Measurements from ENCODE around the gene TGFB1.

Gene TGFB1

GRCh38 chr19:41353466-41354342 is at the start of gene TGFB1:
TGFB1 (minus strand) TSS chr19:41353922; CDS start chr19:41353044, 878 bp downstream.
- Mint-ChIP-seq H3K27me3 (ENCODE audit: low read depth, poor library complexity) (peaks cover 7% of the 10 kb centered on the region), H3K4me3 (peak within 1 kb of the TSS; percentile 88), H3K9me3 (no peaks in the 10 kb centered on the region), H3K27ac (peak within 1 kb of the TSS; percentile 16), H3K36me3 (ENCODE audit: low read depth) (peaks cover 4% of the 10 kb centered on the region), H3K4me1 (peaks cover 35% of the 10 kb centered on the region)
- TF ChIP-seq CTCF (IDR thresholded peaks at IDR 0.05), result peak; percentile 70
- peak; percentile 81 for DNase-seq

- Mint-ChIP-seq H3K9me3 (no peaks in the 10 kb centered on the region), H3K27ac (no peak overlapping the region), H3K4me1 (peaks cover 27% of the 10 kb centered on the region), H3K36me3 (ENCODE audit: low read depth) (peaks cover 4% of the 10 kb centered on the region), H3K4me3 (no peak overlapping the region), H3K27me3 (ENCODE audit: low read depth, poor library complexity) (no peaks in the 10 kb centered on the region)
- no peak for TF ChIP-seq CTCF (IDR thresholded peaks at IDR 0.05)
- DNase-seq, result no peak
Measured at GRCh38 chr19:41402010-41402409, 48.3 kb upstream of the TGFB1 start.

DNA sequence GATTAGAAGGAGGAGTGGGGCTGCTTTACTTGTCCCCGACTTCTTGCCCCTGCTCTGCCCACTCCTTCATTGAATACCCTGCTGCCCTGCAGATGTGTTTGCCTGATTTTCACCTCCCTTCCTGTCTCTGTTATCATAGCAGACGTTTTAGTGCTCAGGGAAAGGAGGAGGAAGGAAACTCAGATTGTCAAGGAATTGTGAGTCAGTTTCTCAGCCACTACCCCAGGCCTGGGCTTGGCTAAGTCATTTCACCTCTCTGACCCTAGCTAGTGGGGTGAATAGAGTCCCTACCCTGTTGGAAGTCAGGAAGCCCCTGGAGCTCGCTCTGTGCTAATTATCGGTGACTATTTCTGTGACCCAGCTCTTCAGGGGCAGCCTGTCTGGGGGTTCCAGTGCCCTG is 47.8 kb upstream of the TGFB1 start:
- Mint-ChIP-seq H3K4me3 (no peak overlapping the region), H3K27me3 (ENCODE audit: low read depth, poor library complexity) (no peaks in the 10 kb centered on the region), H3K4me1 (peaks cover 29% of the 10 kb centered on the region), H3K36me3 (ENCODE audit: low read depth) (peaks cover 4% of the 10 kb centered on the region), H3K9me3 (no peaks in the 10 kb centered on the region), H3K27ac (peak overlapping the region; percentile 78)
- no peak for DNase-seq
- TF ChIP-seq CTCF (IDR thresholded peaks at IDR 0.05), result no peak

GRCh38 chr19:41399525-41399924 is 45.8 kb upstream of the TGFB1 start:
- Mint-ChIP-seq H3K27ac (no peak overlapping the region), H3K36me3 (ENCODE audit: low read depth) (peaks cover 4% of the 10 kb centered on the region), H3K9me3 (no peaks in the 10 kb centered on the region), H3K4me3 (peak overlapping the region; percentile 100), H3K4me1 (peaks cover 44% of the 10 kb centered on the region), H3K27me3 (ENCODE audit: low read depth, poor library complexity) (no peaks in the 10 kb centered on the region)
- no peak for TF ChIP-seq CTCF (IDR thresholded peaks at IDR 0.05)
- DNase-seq, result no peak

GRCh38 chr19:41399091-41399490 is 45.4 kb upstream of the TGFB1 start:
- no peak for TF ChIP-seq CTCF (IDR thresholded peaks at IDR 0.05)

DNA sequence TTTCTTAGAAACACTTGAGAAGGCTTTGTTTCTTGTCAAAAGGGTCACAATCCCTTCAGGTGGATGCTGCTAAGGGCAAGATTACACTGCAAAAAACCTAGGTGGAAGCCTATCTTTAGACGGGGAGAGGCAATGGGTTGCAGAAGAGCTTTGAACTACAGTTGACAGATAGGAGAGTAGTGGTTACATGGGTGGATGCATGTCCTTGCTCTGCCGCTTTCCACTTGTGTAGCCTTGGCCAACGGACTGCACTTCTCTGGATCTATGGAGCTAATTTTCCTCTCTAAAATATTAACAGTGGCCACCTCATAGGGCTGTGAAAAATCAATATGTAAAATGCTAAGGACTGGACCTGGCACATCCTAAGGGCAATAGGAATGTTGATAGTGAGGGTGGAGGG is 44.9 kb upstream of the TGFB1 start:
- TF ChIP-seq CTCF (IDR thresholded peaks at IDR 0.05), result no peak
- H3K4me1 Mint-ChIP-seq, result peaks cover 44% of the 10 kb centered on the region
- H3K27ac Mint-ChIP-seq, result peak overlapping the region; percentile 20
- H3K4me3 Mint-ChIP-seq, result peak overlapping the region; percentile 100
- peaks cover 4% of the 10 kb centered on the region for H3K36me3 Mint-ChIP-seq (ENCODE audit: low read depth)
- DNase-seq, result no peak
- H3K27me3 Mint-ChIP-seq (ENCODE audit: low read depth, poor library complexity), result no peaks in the 10 kb centered on the region
- H3K9me3 Mint-ChIP-seq, result no peaks in the 10 kb centered on the region

More at GRCh38 chr19:41399091-41399490, 45.4 kb upstream of the TGFB1 start:
- peak overlapping the region; percentile 100 for H3K4me3 Mint-ChIP-seq
- H3K9me3 Mint-ChIP-seq, result no peaks in the 10 kb centered on the region
- DNase-seq, result no peak
- no peaks in the 10 kb centered on the region for H3K27me3 Mint-ChIP-seq (ENCODE audit: low read depth, poor library complexity)
- H3K36me3 Mint-ChIP-seq (ENCODE audit: low read depth), result peaks cover 4% of the 10 kb centered on the region
- peak overlapping the region; percentile 20 for H3K27ac Mint-ChIP-seq
- H3K4me1 Mint-ChIP-seq, result peaks cover 44% of the 10 kb centered on the region

Data from nephron progenitor cell (in vitro differentiated cells).